Stimulated activated CD4-positive, alpha-beta T cell treated with anti-CD3 and anti-CD28 coated beads, Interleukin-15, amount 100 ng/mL, for 48 hours (primary cell): ENCODE measurements around the gene ITGBL1.

Experiments
- DNase-seq, 2 donors: peaks; one replicate each; pipeline ENCODE4 v3.0.0-alpha.2; 2020; ENCODE audit warnings: low read depth in 2 of 2

The ITGBL1 gene

GRCh38 chr13:101556676-101557123 lies 104.2 kb downstream of the ITGBL1 start:
- DNase-seq = no peak

- DNase-seq = no peak
Measured at GRCh38 chr13:101565317-101565716, 112.8 kb downstream of the ITGBL1 start.

GRCh38 chr13:101567841-101568240 lies 115.4 kb downstream of the ITGBL1 start:
- DNase-seq = no peak

GRCh38 chr13:101569807-101570206 lies 117.3 kb downstream of the ITGBL1 start:
- DNase-seq = no peak

DNA sequence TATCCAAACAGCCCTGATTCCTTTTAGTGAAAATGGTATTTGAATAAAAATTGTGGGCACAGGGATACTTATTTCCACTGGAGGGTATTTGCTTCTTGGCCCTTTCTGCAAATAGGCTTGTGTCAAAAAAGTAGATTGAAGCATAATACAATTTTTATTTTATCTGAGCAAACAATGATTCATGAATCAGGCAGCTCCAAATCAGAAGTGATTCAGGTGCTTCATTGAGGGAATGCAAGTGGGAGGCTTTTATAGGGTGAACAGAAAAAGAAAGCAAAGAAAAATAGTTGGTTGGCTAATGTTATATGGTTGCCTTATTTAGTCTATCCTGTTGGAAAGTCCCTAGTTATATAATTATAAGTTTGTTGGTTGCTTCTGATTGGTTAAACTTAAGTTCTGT lies 117.9 kb downstream of the ITGBL1 start:
- no peak for DNase-seq

GRCh38 chr13:101572456-101572855 lies 120.0 kb downstream of the ITGBL1 start:
- no peak for DNase-seq

- DNase-seq = no peak
Measured at GRCh38 chr13:101575581-101575980, 123.1 kb downstream of the ITGBL1 start.

DNA sequence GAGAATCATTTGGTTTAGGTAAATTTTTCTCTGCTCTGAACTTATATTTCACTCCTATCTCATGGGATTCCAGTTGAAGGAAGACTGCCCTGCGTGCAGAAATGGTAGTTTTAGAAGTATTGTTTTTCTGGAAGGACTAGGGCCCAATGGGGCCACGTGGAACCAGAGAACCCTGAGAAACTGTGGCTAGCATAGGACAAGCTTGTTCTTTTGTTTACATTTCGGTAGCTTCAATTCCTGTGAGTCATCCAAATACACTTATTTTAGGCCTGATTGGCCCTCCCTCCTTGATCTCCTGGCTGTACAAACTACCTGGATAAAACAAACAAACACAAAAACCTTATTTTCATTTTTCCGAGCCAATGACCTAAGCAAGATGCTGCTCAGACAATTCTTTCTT lies 124.0 kb downstream of the ITGBL1 start:
- no peak for DNase-seq

- no peak for DNase-seq
Measured at GRCh38 chr13:101576977-101577376, 124.5 kb downstream of the ITGBL1 start.

DNA sequence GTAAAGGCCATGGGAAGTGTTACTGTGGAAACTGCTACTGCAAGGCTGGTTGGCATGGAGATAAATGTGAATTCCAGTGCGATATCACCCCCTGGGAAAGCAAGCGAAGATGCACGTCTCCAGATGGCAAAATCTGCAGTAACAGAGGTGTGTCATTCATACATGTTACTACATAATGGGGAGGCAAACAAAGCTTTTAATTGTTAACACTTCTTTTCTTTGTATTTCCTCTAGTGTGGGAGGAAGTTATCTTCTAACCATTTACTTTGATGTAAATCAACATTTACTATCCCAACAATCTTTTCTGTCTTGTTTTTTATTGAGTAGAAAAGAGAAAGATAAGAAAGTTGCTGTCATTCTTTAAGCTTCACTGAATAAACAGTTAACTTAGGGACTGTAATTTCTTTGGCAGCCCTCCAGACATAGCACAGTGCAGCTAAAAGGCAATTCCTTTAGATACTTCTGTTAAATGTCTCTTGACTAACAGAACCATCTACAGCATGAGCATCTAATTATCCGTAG lies 126.9 kb downstream of the ITGBL1 start:
- no peak for DNase-seq

GRCh38 chr13:101584331-101584730 lies 131.9 kb downstream of the ITGBL1 start:
- DNase-seq = no peak

GRCh38 chr13:101590479-101590878 lies 138.0 kb downstream of the ITGBL1 start:
- no peak for DNase-seq

DNA sequence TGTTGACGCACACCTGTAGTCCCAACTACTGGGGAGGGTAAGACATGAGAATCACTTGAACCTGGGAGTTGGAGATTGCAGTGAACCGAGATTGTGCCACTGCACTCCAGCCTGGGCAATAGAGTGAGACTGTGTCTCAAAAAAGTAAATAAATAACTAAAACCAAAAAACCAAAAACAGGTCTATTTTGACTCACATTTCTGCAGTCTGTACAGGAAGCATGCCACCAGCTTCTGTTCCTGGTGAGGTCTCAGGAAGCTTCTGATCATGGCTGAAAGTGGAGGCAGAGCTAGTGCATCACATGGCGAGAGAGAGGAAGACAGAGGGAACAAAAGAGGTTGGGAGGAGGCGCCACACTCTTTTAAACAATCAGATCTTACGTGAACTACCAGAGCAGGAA lies 142.5 kb downstream of the ITGBL1 start:
- no peak for DNase-seq

DNA sequence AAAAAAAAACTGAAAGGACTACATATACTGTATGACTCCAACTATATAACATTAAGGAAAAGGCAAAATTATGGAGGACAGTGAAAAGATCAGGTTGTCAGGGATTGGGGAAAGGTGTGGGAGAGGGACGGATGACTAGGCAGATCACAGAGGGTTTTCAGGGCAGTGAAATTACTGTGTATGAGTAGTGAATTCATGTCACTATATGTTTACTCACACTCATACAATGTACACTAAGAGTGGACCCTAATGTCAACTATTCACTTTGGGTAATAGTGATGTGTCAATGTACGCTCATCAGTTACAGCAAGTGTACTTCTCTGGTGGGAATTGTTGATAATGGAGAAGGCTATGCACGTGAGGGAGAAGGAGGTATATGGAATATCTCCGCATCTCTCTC lies 144.3 kb downstream of the ITGBL1 start:
- no peak for DNase-seq

- no peak for DNase-seq
Measured at GRCh38 chr13:101611491-101612475, 159.3 kb downstream of the ITGBL1 start.

- no peak for DNase-seq
Measured at GRCh38 chr13:101612735-101613134, 160.3 kb downstream of the ITGBL1 start.

DNA sequence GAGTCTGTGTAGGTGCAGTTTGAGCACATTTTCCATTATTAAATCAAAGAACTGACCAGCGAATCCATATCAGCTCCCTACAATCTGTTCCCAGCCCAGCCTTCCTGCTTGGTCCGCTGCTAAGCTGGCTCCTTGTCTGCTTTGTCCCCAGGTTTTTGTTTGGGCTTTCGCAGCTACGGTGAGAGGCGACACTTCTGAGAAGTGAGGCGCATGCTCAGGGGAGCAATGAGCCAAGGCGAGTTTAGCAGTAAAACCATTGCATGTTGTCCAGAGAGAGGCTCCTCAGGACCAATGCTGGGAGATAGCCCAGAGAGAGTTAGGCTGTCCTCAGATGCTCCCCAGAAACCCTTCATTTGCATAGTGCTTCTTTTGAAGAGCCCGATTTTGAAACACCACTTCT lies 162.0 kb downstream of the ITGBL1 start:
- no peak for DNase-seq

- DNase-seq = no peak
Measured at GRCh38 chr13:101618440-101619187, 166.1 kb downstream of the ITGBL1 start.

- DNase-seq = no peak
Measured at GRCh38 chr13:101621099-101621498, 168.6 kb downstream of the ITGBL1 start.

DNA sequence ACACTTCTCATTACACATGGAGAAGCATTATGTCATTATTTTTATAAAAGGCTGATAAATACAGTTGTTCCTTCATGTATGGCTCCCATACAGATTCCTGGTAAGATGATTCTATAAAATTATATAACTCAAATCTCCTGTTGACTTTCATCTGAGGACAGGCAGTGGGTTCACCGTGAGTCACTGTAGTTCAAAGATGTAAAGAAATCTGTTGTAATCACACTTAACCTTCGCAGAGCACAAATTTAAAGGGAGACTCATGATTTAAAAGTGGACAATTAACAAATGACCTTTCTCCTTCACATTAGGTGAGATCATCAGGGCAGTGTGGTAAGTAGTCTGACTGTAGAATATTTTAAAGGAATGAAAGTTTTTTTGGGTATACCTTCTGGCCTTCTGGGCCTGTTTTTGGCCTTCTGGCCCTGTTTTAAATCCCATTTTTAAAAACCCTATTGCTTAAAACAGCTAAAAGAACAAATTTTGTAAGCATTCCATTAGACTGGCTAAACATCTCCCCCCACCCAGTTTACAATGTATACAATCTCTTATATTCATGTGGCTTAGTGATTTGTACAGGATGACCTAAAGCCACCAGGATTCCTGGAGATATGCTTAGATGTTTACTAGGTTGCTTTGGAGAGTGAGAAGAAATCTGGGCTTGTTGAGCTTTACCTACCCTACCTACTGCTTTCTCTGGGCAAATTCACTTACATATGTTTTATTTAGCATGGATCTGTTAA lies 171.2 kb downstream of the ITGBL1 start:
- no peak for DNase-seq

- no peak for DNase-seq
Measured at GRCh38 chr13:101624210-101624922, 171.9 kb downstream of the ITGBL1 start.
